GM19468 (cell line): Measurements from ENCODE around the gene SPOP.

ENCODE experiments used
- ATAC-seq: cut with Tn5 transposase; IDR thresholded peaks from one replicate; pipeline ENCODE4 v1.9.1; 2021; ENCODE audit warnings: mild to moderate bottlenecking, moderate library complexity, moderate number of reproducible peaks; ENCODE audit not compliant: unreplicated experiment; ENCODE audit errors: extremely low read depth

Gene SPOP

GRCh38 chr17:49589577-49589927 lies 88.3 kb downstream of the SPOP start:
- ATAC-seq: no peak

GRCh38 chr17:49588726-49589576 lies 88.9 kb downstream of the SPOP start:
- ATAC-seq: no peak

GRCh38 chr17:49588312-49588711 lies 89.6 kb downstream of the SPOP start:
- ATAC-seq: no peak

GRCh38 chr17:49587366-49588073 lies 90.4 kb downstream of the SPOP start:
- no peak for ATAC-seq

- ATAC-seq: no peak
Measured at GRCh38 chr17:49585422-49586027, 92.4 kb downstream of the SPOP start.

- ATAC-seq: no peak
Measured at GRCh38 chr17:49583889-49584288, 94.0 kb downstream of the SPOP start.

- no peak for ATAC-seq
Measured at GRCh38 chr17:49583226-49583625, 94.7 kb downstream of the SPOP start.

- no peak for ATAC-seq
Measured at GRCh38 chr17:49582789-49583188, 95.1 kb downstream of the SPOP start.

GRCh38 chr17:49582055-49582722 lies 95.7 kb downstream of the SPOP start:
- no peak for ATAC-seq

GRCh38 chr17:49581648-49581998 lies 96.3 kb downstream of the SPOP start:
- ATAC-seq: no peak

- ATAC-seq: no peak
Measured at GRCh38 chr17:49580981-49581647, 96.8 kb downstream of the SPOP start.

GRCh38 chr17:49580055-49580721 lies 97.7 kb downstream of the SPOP start:
- ATAC-seq: no peak

GRCh38 chr17:49579522-49579921 lies 98.4 kb downstream of the SPOP start:
- ATAC-seq: no peak

- no peak for ATAC-seq
Measured at GRCh38 chr17:49578952-49579500, 98.9 kb downstream of the SPOP start.

- ATAC-seq: no peak
Measured at GRCh38 chr17:49578414-49578813, 99.5 kb downstream of the SPOP start.

- no peak for ATAC-seq
Measured at GRCh38 chr17:49577963-49578362, 99.9 kb downstream of the SPOP start.

GRCh38 chr17:49577650-49577934 lies 100.3 kb downstream of the SPOP start:
- no peak for ATAC-seq

- no peak for ATAC-seq
Measured at GRCh38 chr17:49576917-49577649, 100.8 kb downstream of the SPOP start.
